Measurements from ENCODE around the gene CDH26. TPM values are rescaled to one million over a fixed set of nuclear protein-coding genes. Genes with fewer than 3 reads are reported as not detected.

The CDH26 gene
- polyA plus RNA-seq: 1 to 10 TPM; 2.6 to 3.8 TPM

- Histone ChIP-seq H3K36me3 (ENCODE audit: control insufficient read depth in 2 of 2, insufficient read depth in 2 of 2, low read length in 1 of 2) (no peaks in the 10 kb centered on the region), H3K9me3 (ENCODE audit: control insufficient read depth in 2 of 2, insufficient read depth in 1 of 2, low read depth in 1 of 2, low read length in 1 of 2) (no peaks in the 10 kb centered on the region), H3K4me1 (ENCODE audit: control insufficient read depth in 2 of 2, insufficient read depth in 2 of 2, low read length in 1 of 2) (peaks cover 2 to 4% of the 10 kb centered on the region in 2 donors), H3K27ac (ENCODE audit: low read depth in 2 of 2, low read length in 1 of 2) (no peak within 1 kb of the TSS), H3K27me3 (ENCODE audit: control insufficient read depth in 1 of 2, insufficient read depth in 2 of 2, low read length in 2 of 2) (no peaks in the 10 kb centered on the region), H3K4me3 (ENCODE audit: low read depth in 1 of 2, low read length in 2 of 2) (no peak within 1 kb of the TSS)
- WGBS, 2 donors: 78 to 85% methylated on average over 5 of the region's 5 CpGs
Measured at GRCh38 chr20:59958123-59958522, at the start of gene CDH26. Gene CDH26, plus strand, starts transcription at chr20:59958423. Its CDS starts 304 bp downstream, at chr20:59958727.

GRCh38 chr20:59908855-59909254, 49.4 kb upstream of the CDH26 start:
- Histone ChIP-seq H3K36me3 (ENCODE audit: control insufficient read depth in 2 of 2, insufficient read depth in 2 of 2, low read length in 1 of 2) (no peaks in the 10 kb centered on the region), H3K4me3 (ENCODE audit: low read depth in 1 of 2, low read length in 2 of 2) (no peak overlapping the region), H3K27me3 (ENCODE audit: control insufficient read depth in 1 of 2, insufficient read depth in 2 of 2, low read length in 2 of 2) (no peaks in the 10 kb centered on the region), H3K4me1 (ENCODE audit: control insufficient read depth in 2 of 2, insufficient read depth in 2 of 2, low read length in 1 of 2) (no peaks in the 10 kb centered on the region), H3K27ac (ENCODE audit: low read depth in 2 of 2, low read length in 1 of 2) (no peak overlapping the region), H3K9me3 (ENCODE audit: control insufficient read depth in 2 of 2, insufficient read depth in 1 of 2, low read depth in 1 of 2, low read length in 1 of 2) (no peaks in the 10 kb centered on the region)
- WGBS, 2 donors: 91 to 93% methylated on average over 5 of the region's 5 CpGs

DNA sequence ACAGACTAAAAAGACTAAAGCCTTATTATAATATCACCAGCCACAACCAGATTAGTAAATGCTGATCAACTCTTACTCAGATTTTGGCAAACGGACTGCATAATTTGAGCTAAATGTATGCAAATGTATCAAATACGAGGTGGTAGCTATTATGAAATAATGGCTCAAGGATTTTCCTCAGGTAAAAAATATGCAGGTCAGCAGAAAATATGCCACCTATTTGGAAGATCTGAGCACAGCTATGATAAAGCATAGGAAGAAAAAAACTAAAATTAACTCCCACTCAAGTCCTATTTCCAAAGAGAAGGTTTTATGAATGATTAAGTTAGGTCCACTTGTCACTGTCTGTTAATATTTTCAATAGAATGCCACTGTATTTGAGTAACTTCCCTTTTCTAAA, 47.2 kb upstream of the CDH26 start:
- no peaks in the 10 kb centered on the region for H3K36me3 ChIP-seq (ENCODE audit: control insufficient read depth in 2 of 2, insufficient read depth in 2 of 2, low read length in 1 of 2)
- 77 to 82% methylated on average over 2 of the region's 2 CpGs for WGBS, 2 donors
- no peaks in the 10 kb centered on the region for H3K4me1 ChIP-seq (ENCODE audit: control insufficient read depth in 2 of 2, insufficient read depth in 2 of 2, low read length in 1 of 2)
- no peaks in the 10 kb centered on the region for H3K9me3 ChIP-seq (ENCODE audit: control insufficient read depth in 2 of 2, insufficient read depth in 1 of 2, low read depth in 1 of 2, low read length in 1 of 2)
- no peak overlapping the region for H3K4me3 ChIP-seq (ENCODE audit: low read depth in 1 of 2, low read length in 2 of 2)
- no peak overlapping the region for H3K27ac ChIP-seq (ENCODE audit: low read depth in 2 of 2, low read length in 1 of 2)
- H3K27me3 ChIP-seq (ENCODE audit: control insufficient read depth in 1 of 2, insufficient read depth in 2 of 2, low read length in 2 of 2): no peaks in the 10 kb centered on the region

- no peaks in the 10 kb centered on the region for H3K4me1 ChIP-seq (ENCODE audit: control insufficient read depth in 2 of 2, insufficient read depth in 2 of 2, low read length in 1 of 2)
- H3K4me3 ChIP-seq (ENCODE audit: low read depth in 1 of 2, low read length in 2 of 2): no peak overlapping the region
- H3K36me3 ChIP-seq (ENCODE audit: control insufficient read depth in 2 of 2, insufficient read depth in 2 of 2, low read length in 1 of 2): no peaks in the 10 kb centered on the region
- H3K9me3 ChIP-seq (ENCODE audit: control insufficient read depth in 2 of 2, insufficient read depth in 1 of 2, low read depth in 1 of 2, low read length in 1 of 2): no peaks in the 10 kb centered on the region
- no peak overlapping the region for H3K27ac ChIP-seq (ENCODE audit: low read depth in 2 of 2, low read length in 1 of 2)
- 75 to 82% methylated on average over 4 of the region's 4 CpGs for WGBS, 2 donors
- H3K27me3 ChIP-seq (ENCODE audit: control insufficient read depth in 1 of 2, insufficient read depth in 2 of 2, low read length in 2 of 2): no peaks in the 10 kb centered on the region
Measured at GRCh38 chr20:59912609-59913008, 45.6 kb upstream of the CDH26 start.

DNA sequence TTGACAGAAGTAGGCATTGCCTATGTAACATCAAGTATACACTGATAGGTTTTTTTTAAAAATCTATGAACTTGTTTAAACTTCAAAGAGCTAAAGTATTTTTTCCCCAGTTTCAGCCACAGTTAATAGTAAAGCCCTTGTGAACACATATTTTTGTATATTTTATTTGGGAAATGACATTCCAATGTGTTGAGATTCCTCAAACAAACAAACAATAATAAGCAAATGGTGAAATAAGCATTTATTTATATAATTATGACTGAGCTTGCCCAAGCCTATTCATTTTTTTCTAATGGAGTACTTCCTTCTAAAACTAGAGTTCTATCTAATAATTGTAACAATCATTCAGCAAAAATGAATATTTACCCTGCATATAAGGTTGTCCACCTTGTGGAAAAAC, 37.3 kb upstream of the CDH26 start:
- no peak overlapping the region for H3K4me3 ChIP-seq (ENCODE audit: low read depth in 1 of 2, low read length in 2 of 2)
- H3K27ac ChIP-seq (ENCODE audit: low read depth in 2 of 2, low read length in 1 of 2): no peak overlapping the region
- H3K9me3 ChIP-seq (ENCODE audit: control insufficient read depth in 2 of 2, insufficient read depth in 1 of 2, low read depth in 1 of 2, low read length in 1 of 2): no peaks in the 10 kb centered on the region
- H3K36me3 ChIP-seq (ENCODE audit: control insufficient read depth in 2 of 2, insufficient read depth in 2 of 2, low read length in 1 of 2): no peaks in the 10 kb centered on the region
- no peaks in the 10 kb centered on the region for H3K27me3 ChIP-seq (ENCODE audit: control insufficient read depth in 1 of 2, insufficient read depth in 2 of 2, low read length in 2 of 2)
- no peaks in the 10 kb centered on the region for H3K4me1 ChIP-seq (ENCODE audit: control insufficient read depth in 2 of 2, insufficient read depth in 2 of 2, low read length in 1 of 2)

DNA sequence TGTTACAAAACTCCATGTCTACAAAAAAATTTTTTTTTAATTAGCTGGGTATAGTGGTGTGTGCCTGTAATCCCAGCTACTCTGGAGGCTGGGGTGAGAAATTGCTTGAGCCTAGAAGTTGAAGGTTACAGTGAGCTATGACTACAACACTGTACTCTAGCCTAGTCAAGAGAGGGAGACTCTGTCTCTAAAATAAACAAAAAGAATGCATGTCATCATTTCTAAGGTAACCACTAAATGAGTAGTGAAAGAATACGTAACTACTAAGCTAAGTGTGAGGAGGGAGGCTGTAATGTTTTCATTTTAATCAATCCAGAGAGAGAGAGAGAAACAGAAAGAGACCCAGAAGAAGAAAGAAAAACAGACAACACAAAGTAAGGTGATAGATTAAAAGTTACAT, 34.7 kb upstream of the CDH26 start:
- WGBS, 2 donors: 80 to 91% methylated on average over 1 of the region's 1 CpG
- Histone ChIP-seq H3K9me3 (ENCODE audit: control insufficient read depth in 2 of 2, insufficient read depth in 1 of 2, low read depth in 1 of 2, low read length in 1 of 2) (no peaks in the 10 kb centered on the region), H3K4me3 (ENCODE audit: low read depth in 1 of 2, low read length in 2 of 2) (no peak overlapping the region), H3K4me1 (ENCODE audit: control insufficient read depth in 2 of 2, insufficient read depth in 2 of 2, low read length in 1 of 2) (no peaks in the 10 kb centered on the region), H3K36me3 (ENCODE audit: control insufficient read depth in 2 of 2, insufficient read depth in 2 of 2, low read length in 1 of 2) (no peaks in the 10 kb centered on the region), H3K27me3 (ENCODE audit: control insufficient read depth in 1 of 2, insufficient read depth in 2 of 2, low read length in 2 of 2) (no peaks in the 10 kb centered on the region), H3K27ac (ENCODE audit: low read depth in 2 of 2, low read length in 1 of 2) (no peak overlapping the region)

DNA sequence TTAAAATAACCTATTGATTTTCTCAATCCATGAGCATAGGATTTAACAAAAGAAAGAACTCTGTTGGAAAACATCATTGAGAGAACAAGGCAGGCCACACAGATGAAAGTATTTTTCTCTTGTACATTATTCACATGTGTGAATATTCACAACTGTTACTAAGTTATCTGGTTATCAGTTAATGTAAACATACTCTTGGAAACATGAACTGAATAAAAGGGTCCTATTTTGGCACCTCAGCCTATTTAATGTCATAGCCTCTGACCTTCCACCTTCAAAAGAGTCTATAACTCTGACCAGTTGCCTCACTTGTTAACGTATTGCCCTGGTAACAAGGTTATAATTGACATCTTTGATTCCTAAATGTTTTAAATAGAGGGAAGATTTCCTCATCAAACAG, 32.9 kb upstream of the CDH26 start:
- Histone ChIP-seq H3K27ac (ENCODE audit: low read depth in 2 of 2, low read length in 1 of 2) (no peak overlapping the region), H3K4me3 (ENCODE audit: low read depth in 1 of 2, low read length in 2 of 2) (no peak overlapping the region), H3K9me3 (ENCODE audit: control insufficient read depth in 2 of 2, insufficient read depth in 1 of 2, low read depth in 1 of 2, low read length in 1 of 2) (no peaks in the 10 kb centered on the region), H3K27me3 (ENCODE audit: control insufficient read depth in 1 of 2, insufficient read depth in 2 of 2, low read length in 2 of 2) (no peaks in the 10 kb centered on the region), H3K36me3 (ENCODE audit: control insufficient read depth in 2 of 2, insufficient read depth in 2 of 2, low read length in 1 of 2) (no peaks in the 10 kb centered on the region), H3K4me1 (ENCODE audit: control insufficient read depth in 2 of 2, insufficient read depth in 2 of 2, low read length in 1 of 2) (no peaks in the 10 kb centered on the region)
- WGBS, 2 donors: 50 to 52% methylated on average over 1 of the region's 1 CpG

DNA sequence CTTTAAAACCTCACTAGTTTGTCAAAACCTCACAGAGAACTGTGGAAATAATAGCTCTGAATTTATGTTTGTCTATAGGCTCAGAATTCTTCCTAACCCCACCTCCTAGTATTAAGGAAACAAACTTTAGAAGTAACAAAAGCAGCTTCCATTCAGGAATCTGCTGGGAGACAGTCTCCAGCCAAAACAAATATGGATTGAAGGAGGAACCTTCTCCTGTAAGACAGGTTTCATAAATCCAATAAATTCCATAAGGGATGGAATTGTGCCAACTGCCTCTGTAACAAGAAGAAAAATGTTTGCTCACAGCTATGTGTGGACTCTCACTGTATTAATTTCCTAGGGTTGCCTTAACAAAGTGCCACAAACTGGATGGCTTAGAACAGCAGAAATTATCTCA, 32.3 kb upstream of the CDH26 start:
- Histone ChIP-seq H3K4me1 (ENCODE audit: control insufficient read depth in 2 of 2, insufficient read depth in 2 of 2, low read length in 1 of 2) (no peaks in the 10 kb centered on the region), H3K27ac (ENCODE audit: low read depth in 2 of 2, low read length in 1 of 2) (no peak overlapping the region)

DNA sequence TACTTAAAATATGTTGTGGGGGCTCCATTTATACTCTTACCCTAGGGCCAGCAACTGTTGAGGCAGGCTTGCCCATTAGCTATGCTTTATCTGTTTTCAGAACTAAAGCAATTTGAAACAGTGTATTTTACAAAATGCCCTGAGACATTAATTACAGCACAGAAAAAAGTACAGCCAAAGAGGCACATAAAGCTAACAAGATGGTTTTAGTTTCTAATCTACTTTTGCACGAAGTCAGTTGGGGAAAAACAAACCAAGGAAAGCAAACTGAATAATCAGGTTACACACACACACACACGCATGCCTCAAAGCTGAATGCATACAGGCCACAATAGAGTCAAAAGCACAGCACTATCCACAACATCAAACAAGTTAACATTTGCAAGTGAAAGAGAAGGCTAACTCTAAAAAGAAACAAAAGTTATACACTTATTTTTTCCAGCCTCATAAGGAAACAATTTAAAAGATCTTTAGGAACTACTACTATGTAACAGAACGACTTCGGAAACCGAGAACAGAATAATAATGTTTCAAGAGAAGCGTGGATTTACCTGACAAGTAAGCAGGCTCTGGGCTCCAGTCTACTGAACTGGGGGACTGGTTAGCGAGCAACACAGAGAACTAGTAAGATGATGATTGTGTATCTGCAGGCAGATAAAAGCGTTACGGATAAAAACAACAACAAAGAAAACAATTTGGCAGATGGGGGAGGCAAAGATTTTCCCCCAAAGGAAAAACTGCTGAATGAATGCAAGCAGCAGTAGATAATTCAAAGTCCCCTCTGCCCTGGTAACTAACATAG, 26.5 kb upstream of the CDH26 start:
- Histone ChIP-seq H3K27ac (ENCODE audit: low read depth in 2 of 2, low read length in 1 of 2) (no peak overlapping the region), H3K36me3 (ENCODE audit: control insufficient read depth in 2 of 2, insufficient read depth in 2 of 2, low read length in 1 of 2) (no peaks in the 10 kb centered on the region), H3K27me3 (ENCODE audit: control insufficient read depth in 1 of 2, insufficient read depth in 2 of 2, low read length in 2 of 2) (no peaks in the 10 kb centered on the region), H3K9me3 (ENCODE audit: control insufficient read depth in 2 of 2, insufficient read depth in 1 of 2, low read depth in 1 of 2, low read length in 1 of 2) (no peaks in the 10 kb centered on the region), H3K4me3 (ENCODE audit: low read depth in 1 of 2, low read length in 2 of 2) (no peak overlapping the region), H3K4me1 (ENCODE audit: control insufficient read depth in 2 of 2, insufficient read depth in 2 of 2, low read length in 1 of 2) (peaks cover 0 to 4% of the 10 kb centered on the region in 2 donors)
- WGBS, 2 donors: 85 to 88% methylated on average over 9 of the region's 9 CpGs

More for the DNA sequence above, 32.3 kb upstream of the CDH26 start:
- H3K4me3 ChIP-seq (ENCODE audit: low read depth in 1 of 2, low read length in 2 of 2): no peak overlapping the region
- no peaks in the 10 kb centered on the region for H3K36me3 ChIP-seq (ENCODE audit: control insufficient read depth in 2 of 2, insufficient read depth in 2 of 2, low read length in 1 of 2)
- H3K27me3 ChIP-seq (ENCODE audit: control insufficient read depth in 1 of 2, insufficient read depth in 2 of 2, low read length in 2 of 2): no peaks in the 10 kb centered on the region
- H3K9me3 ChIP-seq (ENCODE audit: control insufficient read depth in 2 of 2, insufficient read depth in 1 of 2, low read depth in 1 of 2, low read length in 1 of 2): no peaks in the 10 kb centered on the region

- Histone ChIP-seq H3K27ac (ENCODE audit: low read depth in 2 of 2, low read length in 1 of 2) (no peak overlapping the region), H3K9me3 (ENCODE audit: control insufficient read depth in 2 of 2, insufficient read depth in 1 of 2, low read depth in 1 of 2, low read length in 1 of 2) (no peaks in the 10 kb centered on the region), H3K4me3 (ENCODE audit: low read depth in 1 of 2, low read length in 2 of 2) (peak overlapping the region in 1 of 2 donors; percentile 45), H3K36me3 (ENCODE audit: control insufficient read depth in 2 of 2, insufficient read depth in 2 of 2, low read length in 1 of 2) (no peaks in the 10 kb centered on the region), H3K27me3 (ENCODE audit: control insufficient read depth in 1 of 2, insufficient read depth in 2 of 2, low read length in 2 of 2) (no peaks in the 10 kb centered on the region), H3K4me1 (ENCODE audit: control insufficient read depth in 2 of 2, insufficient read depth in 2 of 2, low read length in 1 of 2) (peaks cover 0 to 4% of the 10 kb centered on the region in 2 donors)
- WGBS, 2 donors: 88 to 90% methylated on average over 72 of the region's 72 CpGs
Measured at GRCh38 chr20:59932616-59933295, 25.5 kb upstream of the CDH26 start.

Data from esophagus (tissue), 2 donors.